ENCODE results near the gene DCLK3. TPM values are rescaled to one million over a fixed set of nuclear protein-coding genes. Genes with fewer than 3 reads are reported as not detected.

Gene DCLK3
- total RNA-seq, 2 donors from 2014 or later: 2.1 to 3.9 TPM

DNA sequence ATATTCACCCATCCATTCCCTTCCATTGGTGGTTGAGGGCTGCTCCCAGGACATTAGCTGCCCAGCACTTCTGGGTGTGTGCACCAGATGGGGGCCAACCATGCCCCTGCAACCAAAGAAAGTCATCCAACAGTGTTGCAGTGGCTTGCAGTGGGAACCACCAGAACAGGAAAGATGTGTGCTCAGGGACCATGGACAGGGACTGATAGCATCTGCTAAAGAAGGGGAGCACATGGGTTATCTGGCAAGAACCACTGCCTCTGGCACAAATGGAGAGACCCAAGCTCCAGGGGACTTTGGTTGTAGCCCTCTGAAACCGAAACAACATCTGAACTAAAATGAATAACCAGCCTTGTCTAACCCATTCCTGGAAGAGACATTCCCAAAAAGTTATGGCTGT lies 8.1 kb downstream of the DCLK3 start:
- Mint-ChIP-seq H3K4me1 (no peaks in the 10 kb centered on the region), H3K36me3 (ENCODE audit: low read depth) (no peaks in the 10 kb centered on the region), H3K9me3 (no peaks in the 10 kb centered on the region), H3K27ac (no peak overlapping the region), H3K27me3 (ENCODE audit: insufficient read depth) (peaks cover 2% of the 10 kb centered on the region), H3K4me3 (no peak overlapping the region)
- H3K36me3 ChIP-seq (ENCODE audit: control insufficient read depth, insufficient read depth, low read length): no peaks in the 10 kb centered on the region
- TF ChIP-seq, protein P1, sequence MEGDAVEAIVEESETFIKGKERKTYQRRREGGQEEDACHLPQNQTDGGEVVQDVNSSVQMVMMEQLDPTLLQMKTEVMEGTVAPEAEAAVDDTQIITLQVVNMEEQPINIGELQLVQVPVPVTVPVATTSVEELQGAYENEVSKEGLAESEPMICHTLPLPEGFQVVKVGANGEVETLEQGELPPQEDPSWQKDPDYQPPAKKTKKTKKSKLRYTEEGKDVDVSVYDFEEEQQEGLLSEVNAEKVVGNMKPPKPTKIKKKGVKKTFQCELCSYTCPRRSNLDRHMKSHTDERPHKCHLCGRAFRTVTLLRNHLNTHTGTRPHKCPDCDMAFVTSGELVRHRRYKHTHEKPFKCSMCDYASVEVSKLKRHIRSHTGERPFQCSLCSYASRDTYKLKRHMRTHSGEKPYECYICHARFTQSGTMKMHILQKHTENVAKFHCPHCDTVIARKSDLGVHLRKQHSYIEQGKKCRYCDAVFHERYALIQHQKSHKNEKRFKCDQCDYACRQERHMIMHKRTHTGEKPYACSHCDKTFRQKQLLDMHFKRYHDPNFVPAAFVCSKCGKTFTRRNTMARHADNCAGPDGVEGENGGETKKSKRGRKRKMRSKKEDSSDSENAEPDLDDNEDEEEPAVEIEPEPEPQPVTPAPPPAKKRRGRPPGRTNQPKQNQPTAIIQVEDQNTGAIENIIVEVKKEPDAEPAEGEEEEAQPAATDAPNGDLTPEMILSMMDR (conservative IDR thresholded peaks at IDR 0.05): no peak
- no peaks in the 10 kb centered on the region for H3K4me1 ChIP-seq (ENCODE audit: control insufficient read depth, insufficient read depth, low read length)
- H3K9ac ChIP-seq (ENCODE audit: extremely low read depth, low read length, poor library complexity, severe bottlenecking): no peak overlapping the region
- WGBS, 2 experiments (ENCODE audit: insufficient coverage in 1 of 2, insufficient read length in 1 of 2): 80 to 89% methylated on average over 1 of the region's 1 CpG
- no peaks in the 10 kb centered on the region for H3K27me3 ChIP-seq (ENCODE audit: control insufficient read depth, insufficient read depth, low read length, poor library complexity, severe bottlenecking)
- no peaks in the 10 kb centered on the region for H3K9me3 ChIP-seq (ENCODE audit: control insufficient read depth, low read length)
- no peak overlapping the region for H3K4me3 ChIP-seq (ENCODE audit: low read length)
- no peak overlapping the region for H3K27ac ChIP-seq (ENCODE audit: low read depth, low read length)
- DNase-seq: no peak

DNA sequence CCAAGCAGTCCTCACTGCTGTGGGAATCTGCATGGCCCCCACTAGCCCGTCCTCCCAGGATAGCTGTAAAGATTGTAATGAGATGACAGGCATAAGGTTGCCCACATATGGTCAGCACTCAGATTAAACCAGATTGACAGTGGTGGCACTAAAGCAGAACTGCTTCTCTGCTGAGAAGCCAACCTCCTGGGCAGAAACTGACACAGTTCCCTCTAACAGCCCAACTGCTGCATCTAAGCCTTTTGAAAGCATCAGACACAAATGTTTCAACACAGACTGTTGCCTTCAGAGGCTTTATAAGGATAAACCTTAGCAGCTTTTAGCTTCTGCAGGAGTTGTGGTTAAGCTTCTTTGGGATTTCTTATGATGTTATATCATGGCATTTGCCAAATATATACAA lies 13.0 kb downstream of the DCLK3 start:
- Histone ChIP-seq H3K4me1 (ENCODE audit: control insufficient read depth, insufficient read depth, low read length) (no peaks in the 10 kb centered on the region), H3K27ac (ENCODE audit: low read depth, low read length) (no peak overlapping the region), H3K27me3 (ENCODE audit: control insufficient read depth, insufficient read depth, low read length, poor library complexity, severe bottlenecking) (no peaks in the 10 kb centered on the region), H3K9ac (ENCODE audit: extremely low read depth, low read length, poor library complexity, severe bottlenecking) (no peak overlapping the region), H3K4me3 (ENCODE audit: low read length) (no peak overlapping the region), H3K9me3 (ENCODE audit: control insufficient read depth, low read length) (no peaks in the 10 kb centered on the region), H3K36me3 (ENCODE audit: control insufficient read depth, insufficient read depth, low read length) (no peaks in the 10 kb centered on the region)
- Mint-ChIP-seq H3K36me3 (ENCODE audit: low read depth) (no peaks in the 10 kb centered on the region), H3K4me1 (no peaks in the 10 kb centered on the region), H3K4me3 (no peak overlapping the region), H3K27me3 (ENCODE audit: insufficient read depth) (no peaks in the 10 kb centered on the region), H3K9me3 (no peaks in the 10 kb centered on the region), H3K27ac (no peak overlapping the region)
- 83 to 90% methylated on average over 1 of the region's 1 CpG for WGBS, 2 experiments (ENCODE audit: insufficient coverage in 1 of 2, insufficient read length in 1 of 2)
- TF ChIP-seq, protein P1 (conservative IDR thresholded peaks at IDR 0.05): no peak
- peak; percentile 11 for DNase-seq

DNA sequence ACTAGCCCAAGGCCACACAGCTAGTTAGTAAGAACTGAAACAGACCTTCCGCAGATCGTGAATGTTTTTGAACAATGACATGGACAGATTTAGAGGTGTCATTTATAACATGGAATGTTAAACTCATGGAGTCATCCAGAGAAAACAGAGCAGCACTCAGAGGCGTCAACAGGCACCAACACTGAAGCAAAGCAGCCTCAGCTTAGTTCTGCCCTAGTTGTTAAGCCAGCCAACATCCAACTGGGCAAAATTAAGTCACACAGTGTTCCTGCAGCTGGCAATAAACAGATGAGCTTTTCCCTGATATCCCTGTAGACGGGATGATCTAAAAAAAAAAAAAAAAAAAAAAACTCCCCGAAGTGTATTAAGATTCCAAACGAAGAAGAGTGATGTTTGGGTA lies 13.6 kb downstream of the DCLK3 start:
- H3K27ac ChIP-seq (ENCODE audit: low read depth, low read length): no peak overlapping the region
- Mint-ChIP-seq H3K27ac (no peak overlapping the region), H3K27me3 (ENCODE audit: insufficient read depth) (no peaks in the 10 kb centered on the region), H3K36me3 (ENCODE audit: low read depth) (no peaks in the 10 kb centered on the region), H3K4me3 (no peak overlapping the region), H3K4me1 (no peaks in the 10 kb centered on the region), H3K9me3 (no peaks in the 10 kb centered on the region)
- no peak for DNase-seq
- WGBS, 2 experiments (ENCODE audit: insufficient coverage in 1 of 2, insufficient read length in 1 of 2): 75 to 78% methylated on average over 4 to 6 of the region's 6 CpGs
- no peaks in the 10 kb centered on the region for H3K27me3 ChIP-seq (ENCODE audit: control insufficient read depth, insufficient read depth, low read length, poor library complexity, severe bottlenecking)
- H3K9ac ChIP-seq (ENCODE audit: extremely low read depth, low read length, poor library complexity, severe bottlenecking): no peak overlapping the region
- no peak overlapping the region for H3K4me3 ChIP-seq (ENCODE audit: low read length)
- no peaks in the 10 kb centered on the region for H3K4me1 ChIP-seq (ENCODE audit: control insufficient read depth, insufficient read depth, low read length)
- no peaks in the 10 kb centered on the region for H3K36me3 ChIP-seq (ENCODE audit: control insufficient read depth, insufficient read depth, low read length)
- TF ChIP-seq, protein P1 (conservative IDR thresholded peaks at IDR 0.05): no peak
- no peaks in the 10 kb centered on the region for H3K9me3 ChIP-seq (ENCODE audit: control insufficient read depth, low read length)

Measured in endodermal cell (in vitro differentiated cells).